DOHH2 (cell line): ENCODE data around the gene NCLN.
A peak's percentile ranks its signal among the peaks of the same experiment; 100 is the strongest.

Experiments used
- H3F3A ChIP-seq: fragments of 200-600 bp; sonication (generic), shearing (Covaris generic); 2 replicates; pipeline ENCODE4 v1.6.0; 2016; ENCODE audit warnings: antibody characterized with exemption, mild to moderate bottlenecking; ENCODE audit not compliant: control insufficient read depth, insufficient read depth
- H3K27ac ChIP-seq: fragments of 200-600 bp; sonication (generic); 2 replicates; pipeline ENCODE4 v1.5.1; 2014; ENCODE audit warnings: low read depth, mild to moderate bottlenecking, low read length, moderate library complexity
- H3K27me3 ChIP-seq: fragments of 200-600 bp; sonication (generic); 2 replicates; pipeline ENCODE4 v1.6.1; 2014; ENCODE audit warnings: mild to moderate bottlenecking, low read length, mixed read lengths; ENCODE audit not compliant: control insufficient read depth
- H3K36me3 ChIP-seq: fragments of 200-600 bp; sonication (generic); 2 replicates; pipeline ENCODE4 v1.6.1; 2014; ENCODE audit warnings: mild to moderate bottlenecking, low read length, moderate library complexity, mixed read lengths; ENCODE audit not compliant: control insufficient read depth
- H3K4me1 ChIP-seq: fragments of 200-600 bp; sonication (generic); 2 replicates; pipeline ENCODE4 v1.6.1; 2014; ENCODE audit warnings: mild to moderate bottlenecking, low read length, mixed read lengths; ENCODE audit not compliant: control insufficient read depth
- H3K4me2 ChIP-seq: fragments of 200-600 bp; sonication (generic); 2 replicates; pipeline ENCODE4 v1.6.0; 2014; ENCODE audit warnings: mild to moderate bottlenecking, low read length, moderate library complexity
- H3K4me3 ChIP-seq: fragments of 200-600 bp; sonication (generic); 2 replicates; pipeline ENCODE4 v1.5.1; 2014; ENCODE audit warnings: mild to moderate bottlenecking, low read length, mixed read lengths
- H3K79me2 ChIP-seq: fragments of 200-600 bp; sonication (generic); 2 replicates; pipeline ENCODE4 v1.6.1; 2014; ENCODE audit warnings: mild to moderate bottlenecking, low read length, mixed read lengths; ENCODE audit not compliant: control insufficient read depth
- H3K9me2 ChIP-seq: fragments of 200-600 bp; sonication (generic); replicated peaks from 2 replicates; pipeline ENCODE4 v1.6.1; 2014; ENCODE audit warnings: mild to moderate bottlenecking, low read length, mixed read lengths; ENCODE audit not compliant: control insufficient read depth
- H3K9me3 ChIP-seq: fragments of 200-600 bp; sonication (generic); 2 replicates; pipeline ENCODE4 v1.6.1; 2014; ENCODE audit warnings: antibody characterized with exemption, low read length, mixed read lengths; ENCODE audit not compliant: control insufficient read depth, insufficient read depth
- H4K20me1 ChIP-seq: fragments of 200-600 bp; sonication (generic); 2 replicates; pipeline ENCODE4 v1.6.0; 2014; ENCODE audit warnings: low read depth, mild to moderate bottlenecking, antibody characterized with exemption, low read length, moderate library complexity; ENCODE audit not compliant: control insufficient read depth, insufficient read depth
- CTCF ChIP-seq: fragments of 200-600 bp; sonication (generic); IDR thresholded peaks from one replicate; pipeline ENCODE4 v1.5.1; 2014; ENCODE audit warnings: antibody characterized with exemption, mild to moderate bottlenecking, low read depth, low read length; ENCODE audit not compliant: poor library complexity, severe bottlenecking
- EZH2phosphoT487 ChIP-seq: fragments of 200-600 bp; sonication (generic); IDR thresholded peaks from 2 replicates; pipeline ENCODE4 v1.6.1; 2017; ENCODE audit warnings: borderline replicate concordance, mild to moderate bottlenecking, antibody characterized with exemption, low read length, moderate library complexity, mixed read lengths

Gene NCLN

GRCh38 chr19:3154957-3155736 is 30.6 kb upstream of the NCLN start:
- H3K9me3 ChIP-seq = no peaks in the 10 kb centered on the region; the same call in 1 of the 2 replicates
- peak overlapping the region; percentile 54 for H3K4me3 ChIP-seq
- H3K9me2 ChIP-seq = no peaks in the 10 kb centered on the region
- H3K4me2 ChIP-seq = peak overlapping the region; percentile 62
- H3K4me1 ChIP-seq = peaks cover 23% of the 10 kb centered on the region
- H3K27me3 ChIP-seq = peaks cover 6% of the 10 kb centered on the region; the same call in 1 of the 2 replicates
- H4K20me1 ChIP-seq = no peaks in the 10 kb centered on the region
- no peak overlapping the region for H3K27ac ChIP-seq
- H3K79me2 ChIP-seq = no peaks in the 10 kb centered on the region
- H3K36me3 ChIP-seq = no peaks in the 10 kb centered on the region
- TF ChIP-seq CTCF (no peak), EZH2phosphoT487 (no peak)
- 0 out of 2 replicates have a peak, but pooled peaks cover 2% of the 10 kb centered on the region for H3F3A ChIP-seq

GRCh38 chr19:3157096-3157845 is 28.5 kb upstream of the NCLN start:
- no peak overlapping the region for H3K27ac ChIP-seq
- H3K27me3 ChIP-seq = peaks cover 6% of the 10 kb centered on the region; the same call in 1 of the 2 replicates
- no peak overlapping the region for H3K4me3 ChIP-seq
- peaks cover 23% of the 10 kb centered on the region for H3K4me1 ChIP-seq
- H3K4me2 ChIP-seq = no peak overlapping the region
- TF ChIP-seq CTCF = no peak
- H4K20me1 ChIP-seq = no peaks in the 10 kb centered on the region
- H3F3A ChIP-seq = 0 out of 2 replicates have a peak, but pooled peaks cover 2% of the 10 kb centered on the region
- H3K9me3 ChIP-seq = no peaks in the 10 kb centered on the region; the same call in 1 of the 2 replicates
- H3K9me2 ChIP-seq = no peaks in the 10 kb centered on the region
- no peaks in the 10 kb centered on the region for H3K36me3 ChIP-seq
- H3K79me2 ChIP-seq = no peaks in the 10 kb centered on the region

GRCh38 chr19:3159565-3159964 is 26.2 kb upstream of the NCLN start:
- no peak overlapping the region; the same call in 1 of the 2 replicates for H3K4me2 ChIP-seq
- peaks cover 10% of the 10 kb centered on the region for H3K27me3 ChIP-seq
- H3K4me1 ChIP-seq = peaks cover 27% of the 10 kb centered on the region
- H3K4me3 ChIP-seq = no peak overlapping the region
- no peaks in the 10 kb centered on the region for H3K36me3 ChIP-seq
- H3K79me2 ChIP-seq = no peaks in the 10 kb centered on the region
- no peaks in the 10 kb centered on the region for H4K20me1 ChIP-seq
- TF ChIP-seq CTCF = no peak
- no peak for TF ChIP-seq EZH2phosphoT487
- H3K9me3 ChIP-seq = no peaks in the 10 kb centered on the region
- H3F3A ChIP-seq = 0 out of 2 replicates have a peak, but pooled peaks cover 2% of the 10 kb centered on the region
- no peak overlapping the region for H3K27ac ChIP-seq
- H3K9me2 ChIP-seq = no peaks in the 10 kb centered on the region
